Right lobe of liver (tissue), 6 donors: Measurements from ENCODE around the gene BCL2L11. TPM values are rescaled to one million over a fixed set of nuclear protein-coding genes. Genes with fewer than 3 reads are reported as not detected.
A peak's percentile ranks its signal among the peaks of the same experiment; 100 is the strongest.

ENCODE experiments used
- ATAC-seq, 4 donors: fragments of 200-7000 bp; cut with Tn5 transposase; one replicate each; pipeline ENCODE4 v1.9.1; 2020; ENCODE audit warnings: mild to moderate bottlenecking in 4 of 4, moderate library complexity in 4 of 4
- DNase-seq, 3 donors: peaks; one replicate each; pipeline ENCODE4 v3.0.0-alpha.2; 2020
- H3K27ac ChIP-seq, 3 donors: fragments of 200-600 bp; one replicate each; pipeline ENCODE4 v1.8.0; 2022
- H3K27me3 ChIP-seq, 2 donors: fragments of 200-600 bp; one replicate each; pipeline ENCODE4 v1.8.0; 2022
- H3K36me3 ChIP-seq, 4 donors: fragments of 200-600 bp; sonication (generic) in 1 of 4; one replicate each; pipeline versions ENCODE4 v1.5.1 to v1.8.0; 2017 to 2022; ENCODE audit warnings: control low read depth in 1 of 4
- H3K4me1 ChIP-seq, 4 donors: fragments of 200-600 bp; sonication (generic) in 1 of 4; one replicate each; pipeline versions ENCODE4 v1.5.1 to v1.8.0; 2017 to 2022; ENCODE audit warnings: control low read depth in 1 of 4
- H3K4me3 ChIP-seq, 3 donors: fragments of 200-600 bp; one replicate each; pipeline ENCODE4 v1.8.0; 2022
- H3K9me3 ChIP-seq, 4 donors: fragments of 200-600 bp; sonication (generic) in 1 of 4; one replicate each; pipeline versions ENCODE4 v1.5.1 to v1.8.0; 2017 to 2022; ENCODE audit warnings: control low read depth in 1 of 4
- POLR2A ChIP-seq: fragments of 450-650 bp; IDR thresholded peaks from one replicate; pipeline ENCODE4 v1.6.1; 2017; ENCODE audit warnings: antibody characterized with exemption, mild to moderate bottlenecking
- WGBS: methylation state at CpG from one replicate; pipeline ENCODE4 v1.1.6; 2018; ENCODE audit warnings: low coverage, low lambda C conversion rate; ENCODE audit not compliant: insufficient coverage; ENCODE audit errors: missing lambda C conversion rate; 5-methylcytosine and 5-hydroxymethylcytosine counted together
- intact Hi-C, 2 donors: fragments of 100-400 bp; cut with DNase I; formaldehyde crosslinking; loops; one replicate each; pipeline versions ENCODE4 v1.11.2 to v1.14.1; 2022
- total RNA-seq, 6 experiments: library from RNA; depleted of rRNA in 2 of 6; stranded (reverse); fragments of >200 nt in 2 of 6; fragmentation: NEBNext Ultra II Directional in 3 of 6; extraction: Animal tissue kit (Norgen Biotek cat#: 25700) in 3 of 6; gene quantifications; one replicate each; pipeline versions ENCODE4 v1.1.0 to v1.2.4, GENCODE V29; 2016 to 2023
- TF ChIP-seq, protein P1 (sequence below), 4 donors: fragments of 200-600 bp in 3 of 4; fragments of 450-650 bp in 1 of 4; IDR thresholded peaks; one replicate each; pipeline versions ENCODE4 v1.5.1 to v1.8.0; 2016 to 2022; ENCODE audit warnings: antibody characterized with exemption in 4 of 4, mild to moderate bottlenecking in 2 of 4
- donor health status: DM: no; HTN: yes; CAD: no.
- donor health status: DM: no; HTN: no; CAD: no.
- donor health status: DM: no; HTN: no; CAD: no.
- donor health status: DM: no; HTN: yes; CAD: no.
- donor health status: DM: no; HTN: yes; CAD: no.

Gene BCL2L11
- total RNA-seq, 6 experiments from 2014 or later = 6.5 to 13.0 (median 8.8) TPM

DNA sequence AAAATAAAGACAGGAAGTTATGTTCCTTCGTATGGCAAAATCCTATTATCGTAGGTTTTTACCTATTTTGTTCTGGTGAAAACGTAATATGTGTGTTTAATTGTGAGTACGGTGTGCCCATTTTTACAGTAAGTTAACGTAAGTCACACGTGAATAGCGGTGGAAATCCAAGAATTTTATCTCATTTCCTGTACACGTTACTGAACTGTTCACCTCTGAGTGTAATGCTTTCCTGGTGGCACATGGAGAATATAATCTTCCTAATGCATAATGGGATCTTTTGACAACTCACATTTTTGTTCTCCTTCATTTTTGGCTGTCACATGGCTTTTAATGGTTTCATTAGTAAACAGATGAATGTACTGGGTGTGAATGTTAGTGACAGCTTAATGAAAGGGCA lies 28.2 kb downstream of the BCL2L11 start:
- DNase-seq = no peak
- intact Hi-C loops = no loop called here

DNA sequence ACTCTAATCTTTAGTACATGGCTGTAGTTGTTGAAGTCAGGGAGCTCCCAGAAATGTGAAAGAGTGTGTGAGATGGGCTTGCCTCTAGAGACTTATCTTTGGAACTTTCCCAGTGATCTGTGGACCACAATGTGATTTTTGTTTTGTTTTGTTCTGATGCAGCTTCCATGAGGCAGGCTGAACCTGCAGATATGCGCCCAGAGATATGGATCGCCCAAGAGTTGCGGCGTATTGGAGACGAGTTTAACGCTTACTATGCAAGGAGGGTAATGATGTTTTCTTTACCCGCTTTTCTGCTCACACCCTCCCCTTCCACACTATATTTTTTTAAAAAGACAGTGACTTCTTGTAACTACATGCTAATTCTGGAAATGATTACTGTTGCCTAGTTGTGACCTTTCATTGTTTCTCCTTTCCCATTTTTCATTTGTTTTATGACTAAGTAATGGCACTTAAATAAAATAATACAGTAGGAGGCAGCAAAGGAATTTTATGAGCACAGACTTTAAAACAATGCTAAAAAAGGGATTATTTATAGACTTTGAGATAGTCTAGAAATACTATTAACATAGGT lies 29.3 kb downstream of the BCL2L11 start:
- WGBS = 96% methylated on average over 7 of the region's 7 CpGs
- Histone ChIP-seq H3K36me3 (peaks cover 0 to 2% (median 0%) of the 10 kb centered on the region in 4 donors), H3K4me3 (no peak overlapping the region), H3K9me3 (no peaks in the 10 kb centered on the region), H3K27ac (no peak overlapping the region), H3K4me1 (peaks cover 0 to 3% (median 0%) of the 10 kb centered on the region in 4 donors), H3K27me3 (no peaks in the 10 kb centered on the region)
- ATAC-seq = no peak
- no peak for TF ChIP-seq POLR2A
- TF ChIP-seq, protein P1, sequence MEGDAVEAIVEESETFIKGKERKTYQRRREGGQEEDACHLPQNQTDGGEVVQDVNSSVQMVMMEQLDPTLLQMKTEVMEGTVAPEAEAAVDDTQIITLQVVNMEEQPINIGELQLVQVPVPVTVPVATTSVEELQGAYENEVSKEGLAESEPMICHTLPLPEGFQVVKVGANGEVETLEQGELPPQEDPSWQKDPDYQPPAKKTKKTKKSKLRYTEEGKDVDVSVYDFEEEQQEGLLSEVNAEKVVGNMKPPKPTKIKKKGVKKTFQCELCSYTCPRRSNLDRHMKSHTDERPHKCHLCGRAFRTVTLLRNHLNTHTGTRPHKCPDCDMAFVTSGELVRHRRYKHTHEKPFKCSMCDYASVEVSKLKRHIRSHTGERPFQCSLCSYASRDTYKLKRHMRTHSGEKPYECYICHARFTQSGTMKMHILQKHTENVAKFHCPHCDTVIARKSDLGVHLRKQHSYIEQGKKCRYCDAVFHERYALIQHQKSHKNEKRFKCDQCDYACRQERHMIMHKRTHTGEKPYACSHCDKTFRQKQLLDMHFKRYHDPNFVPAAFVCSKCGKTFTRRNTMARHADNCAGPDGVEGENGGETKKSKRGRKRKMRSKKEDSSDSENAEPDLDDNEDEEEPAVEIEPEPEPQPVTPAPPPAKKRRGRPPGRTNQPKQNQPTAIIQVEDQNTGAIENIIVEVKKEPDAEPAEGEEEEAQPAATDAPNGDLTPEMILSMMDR (IDR thresholded peaks at IDR 0.05) = no peak
- intact Hi-C loops = no loop called here
- DNase-seq = no peak

More for the DNA sequence above, 28.2 kb downstream of the BCL2L11 start:
- H3K4me3 ChIP-seq = no peak overlapping the region
- H3K9me3 ChIP-seq = no peaks in the 10 kb centered on the region
- H3K36me3 ChIP-seq = peaks cover 0 to 3% (median under 1%) of the 10 kb centered on the region in 4 donors
- H3K27ac ChIP-seq = no peak overlapping the region
- no peaks in the 10 kb centered on the region for H3K4me1 ChIP-seq
- no peak for TF ChIP-seq POLR2A
- TF ChIP-seq, protein P1 (IDR thresholded peaks at IDR 0.05) = no peak
- ATAC-seq = peak in 2 of 4 donors; percentile 57 to 63
- 62% methylated on average over 8 of the region's 8 CpGs for WGBS
- no peaks in the 10 kb centered on the region for H3K27me3 ChIP-seq

DNA sequence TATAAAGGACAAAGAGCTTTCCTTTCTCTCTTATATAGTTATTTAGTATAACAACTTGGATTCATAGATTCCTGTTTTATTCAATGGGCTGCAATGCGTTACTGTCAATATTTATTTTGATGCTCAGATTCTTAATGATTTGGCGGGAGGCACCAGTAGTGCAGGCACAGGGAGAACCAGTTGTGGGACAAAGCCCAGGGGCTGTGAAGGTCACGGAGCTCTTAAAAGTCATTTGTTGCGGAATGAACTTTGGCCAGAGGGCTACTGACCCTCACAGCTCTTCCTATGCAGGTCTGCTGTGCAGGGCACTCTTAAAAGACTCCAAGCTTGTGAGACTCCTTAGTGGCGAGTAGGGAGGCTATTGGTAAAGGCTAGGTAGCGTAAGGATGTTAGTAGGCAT lies 34.0 kb downstream of the BCL2L11 start:
- Histone ChIP-seq H3K4me3 (no peak overlapping the region), H3K9me3 (no peaks in the 10 kb centered on the region), H3K27ac (no peak overlapping the region), H3K4me1 (peaks cover 0 to 11% (median 0%) of the 10 kb centered on the region in 4 donors), H3K27me3 (no peaks in the 10 kb centered on the region), H3K36me3 (no peaks in the 10 kb centered on the region)
- TF ChIP-seq, protein P1 (IDR thresholded peaks at IDR 0.05) = no peak
- no peak for TF ChIP-seq POLR2A
- 92% methylated on average over 6 of the region's 6 CpGs for WGBS
- no peak for ATAC-seq
- DNase-seq = no peak
- intact Hi-C loops = no loop called here

DNA sequence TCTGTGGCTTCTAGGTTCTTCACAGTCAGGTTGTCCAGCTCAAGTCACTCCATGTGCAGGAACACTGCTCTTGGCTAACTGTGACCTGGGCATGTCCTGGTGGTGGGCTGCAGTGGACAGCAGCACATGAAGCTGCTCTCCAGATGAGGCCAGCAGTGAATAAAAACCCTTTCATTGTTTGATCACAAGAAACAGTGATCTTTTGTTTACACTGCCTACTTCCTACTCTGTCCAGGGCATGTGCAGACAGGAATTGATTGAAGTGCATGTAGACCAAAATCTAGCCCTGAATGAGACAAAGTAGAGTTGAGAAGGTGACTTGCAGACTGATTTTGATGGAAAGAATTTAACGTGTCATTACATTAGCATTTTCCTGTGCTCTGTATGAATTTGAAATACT lies 34.9 kb downstream of the BCL2L11 start:
- TF ChIP-seq, protein P1 (IDR thresholded peaks at IDR 0.05) = no peak
- TF ChIP-seq POLR2A = no peak
- ATAC-seq (peak in 3 of 4 donors; percentile 35 to 49 (median 47)), DNase-seq (no peak)
- no peaks in the 10 kb centered on the region for H3K9me3 ChIP-seq
- H3K36me3 ChIP-seq = no peaks in the 10 kb centered on the region
- 64% methylated on average over 1 of the region's 1 CpG for WGBS
- H3K4me1 ChIP-seq = peaks cover 0 to 11% (median 0%) of the 10 kb centered on the region in 4 donors
- intact Hi-C loops = no loop called here
- no peak overlapping the region for H3K27ac ChIP-seq
- no peaks in the 10 kb centered on the region for H3K27me3 ChIP-seq
- H3K4me3 ChIP-seq = no peak overlapping the region
